ENCODE measurements around the gene NOS3. TPM values are rescaled to one million over a fixed set of nuclear protein-coding genes. Genes with fewer than 3 reads are reported as not detected.

NOS3 gene
- total and polyA plus RNA-seq, 9 of the 15 experiments (the other 6 are each of a cell fraction or from before 2014, with no cell fraction given): 1.1 to 121 (median 23.6) TPM

DNA sequence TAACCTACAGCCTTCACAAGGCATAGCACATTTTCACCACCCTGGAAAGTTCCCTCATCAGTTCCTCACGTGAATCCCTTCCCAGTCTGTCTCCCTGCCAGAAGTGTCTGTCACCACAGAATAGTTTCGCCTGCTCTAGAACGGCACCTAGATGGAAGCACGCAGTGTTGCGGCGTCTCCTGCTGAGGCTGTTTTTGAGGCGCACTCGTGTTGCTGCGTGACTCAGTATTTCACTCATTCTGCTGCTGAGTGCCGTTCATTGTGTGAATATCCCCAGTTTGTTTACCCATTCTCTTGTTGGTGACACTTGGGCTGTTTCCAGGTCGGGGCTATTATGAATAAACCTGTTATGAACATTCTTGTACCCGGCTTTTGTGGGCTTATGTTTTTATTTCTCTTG, 12.8 kb downstream of the NOS3 start (continued):
- no peak for TF ChIP-seq RNF219 (CRISPR knock-in tag; IDR thresholded peaks at IDR 0.05)
- TF ChIP-seq CREM (IDR thresholded peaks at IDR 0.05; ENCODE audit: low read depth): 0 out of 2 replicates have a peak, but pooled peaks have one; percentile 23
- TF ChIP-seq GABPA (tag; conservative IDR thresholded peaks at IDR 0.05; ENCODE audit: low read depth): no peak
- TF ChIP-seq TEAD2 (tag; IDR thresholded peaks at IDR 0.05): peak; percentile 37; the same call in 1 of the 2 replicates
- no peak for TF ChIP-seq ZBED1 (IDR thresholded peaks at IDR 0.05)
- peak; percentile 86 for TF ChIP-seq NFE2 (IDR thresholded peaks at IDR 0.05; ENCODE audit: low read depth)
- no peak for TF ChIP-seq PTTG1 (tag; IDR thresholded peaks at IDR 0.05; ENCODE audit: low read depth)
- TF ChIP-seq JUN (IDR thresholded peaks at IDR 0.05; ENCODE audit: borderline replicate concordance, low read depth, low read length): peak; percentile 59; the same call in 1 of the 2 replicates
- TF ChIP-seq JUN (CRISPR knock-in tag; IDR thresholded peaks at IDR 0.05; ENCODE audit: borderline replicate concordance): no peak
- TF ChIP-seq SUPT5H (IDR thresholded peaks at IDR 0.05): no peak
- TF ChIP-seq MXI1 (IDR thresholded peaks at IDR 0.05; ENCODE audit: low read depth, low read length): no peak
- TF ChIP-seq NFATC3 (IDR thresholded peaks at IDR 0.05): no peak
- no peak for TF ChIP-seq IRF2 (CRISPR knock-in tag; IDR thresholded peaks at IDR 0.05)
- TF ChIP-seq TOE1 (IDR thresholded peaks at IDR 0.05; ENCODE audit: borderline replicate concordance): no peak; the same call in 1 of the 2 replicates
- TF ChIP-seq TOE1 (CRISPR knock-in tag; IDR thresholded peaks at IDR 0.05; ENCODE audit: borderline replicate concordance, low read depth): no peak
- TF ChIP-seq, protein P1, sequence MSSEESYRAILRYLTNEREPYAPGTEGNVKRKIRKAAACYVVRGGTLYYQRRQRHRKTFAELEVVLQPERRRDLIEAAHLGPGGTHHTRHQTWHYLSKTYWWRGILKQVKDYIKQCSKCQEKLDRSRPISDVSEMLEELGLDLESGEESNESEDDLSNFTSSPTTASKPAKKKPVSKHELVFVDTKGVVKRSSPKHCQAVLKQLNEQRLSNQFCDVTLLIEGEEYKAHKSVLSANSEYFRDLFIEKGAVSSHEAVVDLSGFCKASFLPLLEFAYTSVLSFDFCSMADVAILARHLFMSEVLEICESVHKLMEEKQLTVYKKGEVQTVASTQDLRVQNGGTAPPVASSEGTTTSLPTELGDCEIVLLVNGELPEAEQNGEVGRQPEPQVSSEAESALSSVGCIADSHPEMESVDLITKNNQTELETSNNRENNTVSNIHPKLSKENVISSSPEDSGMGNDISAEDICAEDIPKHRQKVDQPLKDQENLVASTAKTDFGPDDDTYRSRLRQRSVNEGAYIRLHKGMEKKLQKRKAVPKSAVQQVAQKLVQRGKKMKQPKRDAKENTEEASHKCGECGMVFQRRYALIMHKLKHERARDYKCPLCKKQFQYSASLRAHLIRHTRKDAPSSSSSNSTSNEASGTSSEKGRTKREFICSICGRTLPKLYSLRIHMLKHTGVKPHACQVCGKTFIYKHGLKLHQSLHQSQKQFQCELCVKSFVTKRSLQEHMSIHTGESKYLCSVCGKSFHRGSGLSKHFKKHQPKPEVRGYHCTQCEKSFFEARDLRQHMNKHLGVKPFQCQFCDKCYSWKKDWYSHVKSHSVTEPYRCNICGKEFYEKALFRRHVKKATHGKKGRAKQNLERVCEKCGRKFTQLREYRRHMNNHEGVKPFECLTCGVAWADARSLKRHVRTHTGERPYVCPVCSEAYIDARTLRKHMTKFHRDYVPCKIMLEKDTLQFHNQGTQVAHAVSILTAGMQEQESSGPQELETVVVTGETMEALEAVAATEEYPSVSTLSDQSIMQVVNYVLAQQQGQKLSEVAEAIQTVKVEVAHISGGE (CRISPR knock-in tag; IDR thresholded peaks at IDR 0.05): no peak
- no peak for TF ChIP-seq TCF7 (IDR thresholded peaks at IDR 0.05; ENCODE audit: borderline replicate concordance)
- TF ChIP-seq RAD21 (CRISPR knock-in tag; conservative IDR thresholded peaks at IDR 0.05 in 1 of 2, IDR thresholded peaks at IDR 0.05 in 1 of 2): peak in 1 of 2 experiments; percentile 51; a peak in 2 of 4 replicates
- no peak for TF ChIP-seq MITF (IDR thresholded peaks at IDR 0.05)
- TF ChIP-seq, protein P2, sequence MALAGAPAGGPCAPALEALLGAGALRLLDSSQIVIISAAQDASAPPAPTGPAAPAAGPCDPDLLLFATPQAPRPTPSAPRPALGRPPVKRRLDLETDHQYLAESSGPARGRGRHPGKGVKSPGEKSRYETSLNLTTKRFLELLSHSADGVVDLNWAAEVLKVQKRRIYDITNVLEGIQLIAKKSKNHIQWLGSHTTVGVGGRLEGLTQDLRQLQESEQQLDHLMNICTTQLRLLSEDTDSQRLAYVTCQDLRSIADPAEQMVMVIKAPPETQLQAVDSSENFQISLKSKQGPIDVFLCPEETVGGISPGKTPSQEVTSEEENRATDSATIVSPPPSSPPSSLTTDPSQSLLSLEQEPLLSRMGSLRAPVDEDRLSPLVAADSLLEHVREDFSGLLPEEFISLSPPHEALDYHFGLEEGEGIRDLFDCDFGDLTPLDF (CRISPR knock-in tag; IDR thresholded peaks at IDR 0.05): peak; percentile 61; the same call in 1 of the 2 replicates

Measured in K562 (cell line).